OCI-LY1 (cell line): Measurements from ENCODE around the gene ARID3A.

ENCODE experiments used
- H2AFZ ChIP-seq: fragments of 200-600 bp; sonication (generic), shearing (Covaris generic); 2 replicates; pipeline ENCODE4 v1.6.0; 2014; ENCODE audit warnings: antibody characterized with exemption, mild to moderate bottlenecking, low read length
- H3F3A ChIP-seq: fragments of 200-600 bp; sonication (generic), shearing (Covaris generic); 2 replicates; pipeline ENCODE4 v1.6.0; 2014; ENCODE audit warnings: mild to moderate bottlenecking, antibody characterized with exemption, low read length, moderate library complexity; ENCODE audit not compliant: insufficient read depth
- H3K27ac ChIP-seq: fragments of 200-600 bp; sonication (generic); 2 replicates; pipeline ENCODE4 v1.5.1; 2014; ENCODE audit warnings: low read length, mixed run types, mild to moderate bottlenecking, low read depth; ENCODE audit not compliant: poor library complexity, severe bottlenecking
- H3K27me3 ChIP-seq: fragments of 200-600 bp; sonication (generic); 2 replicates; pipeline ENCODE4 v1.6.0; 2014; ENCODE audit warnings: antibody characterized with exemption, mild to moderate bottlenecking, low read length, moderate library complexity; ENCODE audit not compliant: insufficient read depth
- H3K36me3 ChIP-seq: fragments of 200-600 bp; sonication (generic); 2 replicates; pipeline ENCODE4 v1.6.1; 2014; ENCODE audit warnings: mild to moderate bottlenecking, antibody characterized with exemption, low read length, moderate library complexity, mixed read lengths; ENCODE audit not compliant: insufficient read depth
- H3K4me1 ChIP-seq: fragments of 200-600 bp; sonication (generic); 2 replicates; pipeline ENCODE4 v1.5.1; 2014; ENCODE audit warnings: mild to moderate bottlenecking, low read length, moderate library complexity; ENCODE audit not compliant: insufficient read depth, severe bottlenecking
- H3K4me2 ChIP-seq: fragments of 200-600 bp; sonication (generic), shearing (Covaris generic); 2 replicates; pipeline ENCODE4 v1.6.1; 2014; ENCODE audit warnings: low read length
- H3K4me3 ChIP-seq: fragments of 200-600 bp; sonication (generic); 2 replicates; pipeline ENCODE4 v1.5.1; 2014; ENCODE audit warnings: low read length, low read depth, mild to moderate bottlenecking, mixed read lengths; ENCODE audit not compliant: poor library complexity, severe bottlenecking
- H3K79me2 ChIP-seq: fragments of 200-600 bp; shearing (Covaris generic); 2 replicates; pipeline ENCODE4 v1.6.1; 2016; ENCODE audit warnings: mixed run types, low read length, mixed read lengths; ENCODE audit not compliant: insufficient read depth
- H3K9ac ChIP-seq: fragments of 200-600 bp; sonication (generic), shearing (Covaris generic); 2 replicates; pipeline ENCODE4 v1.6.1; 2014; ENCODE audit warnings: mild to moderate bottlenecking, low read length, mixed read lengths
- H3K9me2 ChIP-seq: fragments of 200-600 bp; sonication (generic), shearing (Covaris generic); 2 replicates; pipeline ENCODE4 v1.6.1; 2014; ENCODE audit warnings: low read depth, mild to moderate bottlenecking, low read length, mixed read lengths
- H3K9me3 ChIP-seq: fragments of 200-600 bp; shearing (Covaris generic); 2 replicates; pipeline ENCODE4 v1.6.1; 2014; ENCODE audit warnings: low read length, mixed read lengths
- H4K20me1 ChIP-seq: fragments of 200-600 bp; sonication (generic), shearing (Covaris generic); 2 replicates; pipeline ENCODE4 v1.6.0; 2016; ENCODE audit warnings: mild to moderate bottlenecking, low read length; ENCODE audit not compliant: insufficient read depth
- EZH2 ChIP-seq: fragments of 200-600 bp; sonication (generic), shearing (Covaris generic); IDR thresholded peaks from 2 replicates; pipeline ENCODE4 v1.8.0; 2017; ENCODE audit warnings: borderline replicate concordance, mixed run types, mild to moderate bottlenecking, antibody characterized with exemption, low read length, moderate library complexity, mixed read lengths
- TF ChIP-seq, protein P1 (sequence below): fragments of 200-600 bp; sonication (generic), shearing (Covaris generic); IDR thresholded peaks from 2 replicates; pipeline ENCODE4 v1.5.1; 2017; ENCODE audit warnings: mild to moderate bottlenecking, antibody characterized with exemption, low read length, moderate library complexity, mixed read lengths

The ARID3A gene

DNA sequence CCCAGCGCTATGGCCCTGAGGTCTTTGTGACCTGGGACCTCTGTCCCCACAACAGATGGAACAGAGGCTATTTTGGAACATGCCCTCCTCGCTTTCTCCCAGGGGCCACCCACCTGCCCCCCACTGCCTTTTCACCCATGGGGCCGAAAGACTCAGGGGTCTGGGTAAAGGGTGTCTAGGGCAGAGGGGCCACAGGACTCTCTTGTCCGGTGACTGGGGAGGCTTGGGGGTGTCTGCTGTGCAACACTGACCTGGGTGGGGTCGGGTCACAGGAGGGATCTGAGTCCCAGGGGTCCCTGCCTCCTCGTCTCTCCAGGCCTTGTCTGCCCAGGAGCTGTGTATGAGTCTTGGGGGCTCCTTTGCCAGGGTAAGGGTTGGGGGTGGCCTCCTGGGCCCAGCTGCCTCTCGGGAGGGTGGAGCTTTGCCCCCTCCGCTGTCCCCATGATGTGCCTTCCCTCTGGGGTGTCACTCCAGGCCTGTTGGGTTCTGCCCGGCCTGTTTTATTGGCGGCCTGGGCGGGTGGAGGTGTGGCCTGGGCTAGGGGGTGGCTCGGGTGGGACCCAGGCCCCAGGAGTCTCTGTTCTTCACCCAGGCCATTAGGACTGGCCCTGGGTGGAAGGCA is 2.1 kb downstream of the ARID3A start:
- Histone ChIP-seq H3K4me2 (no peak overlapping the region), H3K4me1 (peaks cover 21% of the 10 kb centered on the region), H3K79me2 (no peaks in the 10 kb centered on the region), H3K9me2 (no peaks in the 10 kb centered on the region), H3K9ac (no peak overlapping the region), H4K20me1 (no peaks in the 10 kb centered on the region), H2AFZ (no peak overlapping the region), H3K36me3 (no peaks in the 10 kb centered on the region), H3K4me3 (no peak overlapping the region), H3K27ac (no peak overlapping the region), H3F3A (no peaks in the 10 kb centered on the region), H3K27me3 (peaks cover 2% of the 10 kb centered on the region), H3K9me3 (no peaks in the 10 kb centered on the region)
- TF ChIP-seq, protein P1, sequence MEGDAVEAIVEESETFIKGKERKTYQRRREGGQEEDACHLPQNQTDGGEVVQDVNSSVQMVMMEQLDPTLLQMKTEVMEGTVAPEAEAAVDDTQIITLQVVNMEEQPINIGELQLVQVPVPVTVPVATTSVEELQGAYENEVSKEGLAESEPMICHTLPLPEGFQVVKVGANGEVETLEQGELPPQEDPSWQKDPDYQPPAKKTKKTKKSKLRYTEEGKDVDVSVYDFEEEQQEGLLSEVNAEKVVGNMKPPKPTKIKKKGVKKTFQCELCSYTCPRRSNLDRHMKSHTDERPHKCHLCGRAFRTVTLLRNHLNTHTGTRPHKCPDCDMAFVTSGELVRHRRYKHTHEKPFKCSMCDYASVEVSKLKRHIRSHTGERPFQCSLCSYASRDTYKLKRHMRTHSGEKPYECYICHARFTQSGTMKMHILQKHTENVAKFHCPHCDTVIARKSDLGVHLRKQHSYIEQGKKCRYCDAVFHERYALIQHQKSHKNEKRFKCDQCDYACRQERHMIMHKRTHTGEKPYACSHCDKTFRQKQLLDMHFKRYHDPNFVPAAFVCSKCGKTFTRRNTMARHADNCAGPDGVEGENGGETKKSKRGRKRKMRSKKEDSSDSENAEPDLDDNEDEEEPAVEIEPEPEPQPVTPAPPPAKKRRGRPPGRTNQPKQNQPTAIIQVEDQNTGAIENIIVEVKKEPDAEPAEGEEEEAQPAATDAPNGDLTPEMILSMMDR: no peak
- TF ChIP-seq EZH2: no peak

DNA sequence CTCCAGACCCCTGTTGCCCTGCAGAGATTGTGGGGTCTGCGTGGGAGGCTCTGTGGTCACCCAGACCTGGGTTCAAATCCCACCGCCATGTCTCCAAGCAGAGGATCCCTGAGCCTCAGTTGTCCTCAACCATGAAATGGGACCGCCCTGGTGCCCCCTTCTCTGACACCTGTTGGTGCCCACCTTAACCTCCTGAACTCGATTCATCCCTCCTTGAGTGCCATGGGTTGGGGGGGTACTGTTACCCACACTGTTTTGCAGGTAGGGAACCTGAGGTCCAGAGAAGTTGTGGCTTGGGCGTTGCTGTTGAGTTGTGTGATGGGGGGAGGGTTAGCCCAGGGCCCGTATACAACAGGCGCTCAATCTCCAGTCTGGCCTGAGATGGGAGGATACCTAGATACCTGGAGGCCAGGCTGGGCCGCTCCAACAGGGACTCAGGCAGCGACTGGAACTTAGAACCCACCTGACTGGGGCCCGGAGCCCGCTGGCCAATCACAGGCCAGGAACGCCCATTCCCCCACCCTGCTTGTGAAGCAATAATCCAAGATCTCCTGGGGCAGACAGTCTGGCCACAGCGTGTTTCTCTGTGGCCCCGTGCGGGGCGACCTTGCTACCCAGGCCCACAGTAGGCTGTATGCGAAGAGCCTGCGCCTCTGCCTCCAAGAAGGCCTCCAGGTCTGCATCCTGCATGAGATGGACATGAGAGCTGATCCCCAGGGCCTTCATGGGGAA is 2.8 kb downstream of the ARID3A start:
- no peak overlapping the region for H3K4me2 ChIP-seq

DNA sequence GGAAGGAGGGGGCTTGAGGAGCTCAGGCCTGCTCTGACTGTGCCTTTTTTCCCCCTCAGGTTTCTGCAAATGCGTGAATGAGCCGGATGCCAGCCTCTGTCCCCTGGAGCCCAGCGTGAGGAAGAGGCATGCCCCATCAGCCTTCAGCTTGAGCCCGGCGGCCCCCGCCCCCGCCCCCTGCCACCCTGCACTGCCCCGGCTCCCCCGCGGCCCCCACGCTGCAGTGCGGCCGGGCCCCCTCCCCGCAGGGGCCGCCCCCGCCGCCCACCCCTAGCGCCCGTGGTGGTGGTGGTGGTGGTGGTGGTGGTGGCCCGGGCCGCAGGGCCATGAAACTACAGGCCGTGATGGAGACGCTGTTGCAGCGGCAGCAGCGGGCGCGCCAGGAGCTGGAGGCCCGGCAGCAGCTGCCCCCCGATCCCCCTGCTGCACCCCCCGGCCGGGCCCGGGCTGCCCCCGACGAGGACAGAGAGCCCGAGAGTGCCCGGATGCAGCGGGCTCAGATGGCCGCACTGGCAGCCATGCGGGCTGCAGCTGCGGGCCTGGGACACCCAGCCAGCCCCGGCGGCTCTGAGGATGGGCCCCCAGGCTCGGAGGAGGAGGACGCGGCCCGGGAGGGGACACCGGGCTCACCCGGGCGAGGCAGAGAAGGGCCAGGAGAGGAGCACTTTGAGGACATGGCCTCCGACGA is 3.5 kb downstream of the ARID3A start:
- Histone ChIP-seq H3K27ac (no peak overlapping the region), H3K4me1 (peaks cover 20% of the 10 kb centered on the region)

More for the DNA sequence above, 2.8 kb downstream of the ARID3A start:
- no peaks in the 10 kb centered on the region for H3K9me3 ChIP-seq
- no peaks in the 10 kb centered on the region for H3K79me2 ChIP-seq
- no peak for TF ChIP-seq EZH2
- TF ChIP-seq, protein P1: no peak
- peaks cover 3% of the 10 kb centered on the region for H3K27me3 ChIP-seq
- H3K9ac ChIP-seq: no peak overlapping the region
- H3K4me3 ChIP-seq: no peak overlapping the region
- H3K9me2 ChIP-seq: no peaks in the 10 kb centered on the region
- H4K20me1 ChIP-seq: no peaks in the 10 kb centered on the region
- no peak overlapping the region for H2AFZ ChIP-seq
- no peak overlapping the region for H3K27ac ChIP-seq
- H3K36me3 ChIP-seq: no peaks in the 10 kb centered on the region
- H3F3A ChIP-seq: no peaks in the 10 kb centered on the region
- H3K4me1 ChIP-seq: peaks cover 21% of the 10 kb centered on the region

More for the DNA sequence above, 3.5 kb downstream of the ARID3A start:
- Histone ChIP-seq H3K9me2 (no peaks in the 10 kb centered on the region), H3K4me3 (no peak overlapping the region), H4K20me1 (no peaks in the 10 kb centered on the region), H3K36me3 (no peaks in the 10 kb centered on the region), H3K79me2 (no peaks in the 10 kb centered on the region), H3K9me3 (no peaks in the 10 kb centered on the region), H3K27me3 (peaks cover 3% of the 10 kb centered on the region), H3F3A (no peaks in the 10 kb centered on the region), H3K9ac (no peak overlapping the region), H3K4me2 (no peak overlapping the region), H2AFZ (no peak overlapping the region)
- TF ChIP-seq, protein P1: no peak
- no peak for TF ChIP-seq EZH2
